Prostate gland (tissue), 2 donors: ENCODE results near the gene MTSS2.

Experiments used
- POLR2A ChIP-seq: fragments of 450-650 bp; IDR thresholded peaks from one replicate; pipeline ENCODE4 v1.6.1; 2016; ENCODE audit warnings: antibody characterized with exemption, mild to moderate bottlenecking
- POLR2AphosphoS5 ChIP-seq: sonication (generic); formaldehyde crosslinking; IDR thresholded peaks from one replicate; pipeline ENCODE4 v1.6.1; 2017; ENCODE audit warnings: antibody characterized with exemption
- TF ChIP-seq, protein P1 (sequence below), 4 experiments: fragments of 200-600 bp in 2 of 4; fragments of 450-650 bp in 2 of 4; sonication (generic) in 2 of 4; IDR thresholded peaks; 1 replicate in 3 of 4; 2 replicates in 1 of 4; pipeline ENCODE4 v1.5.1; 2016 to 2019; ENCODE audit warnings: antibody characterized with exemption in 4 of 4, mild to moderate bottlenecking in 2 of 4, moderate library complexity in 2 of 4

DNA sequence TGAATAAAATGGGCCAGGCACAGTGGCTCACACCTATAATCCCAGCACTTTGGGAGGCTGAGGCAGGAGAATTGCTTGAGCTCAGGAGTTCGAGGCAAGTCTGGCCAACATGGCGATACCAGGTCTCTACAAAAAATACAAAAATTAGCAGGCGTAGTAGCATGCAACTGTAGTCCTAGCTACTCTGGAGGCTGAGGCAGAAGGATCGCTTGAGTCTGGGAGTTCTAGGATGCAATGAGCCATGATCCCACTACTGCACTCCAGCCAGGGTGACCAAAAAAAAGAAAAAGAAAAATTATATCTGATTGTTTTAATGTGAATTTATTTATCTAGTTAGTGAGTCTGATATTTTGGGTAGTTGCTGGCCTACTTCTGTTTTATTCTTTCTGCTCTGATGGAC, 32.4 kb downstream of the MTSS2 start:
- TF ChIP-seq POLR2AphosphoS5 (no peak), POLR2A (no peak)
- TF ChIP-seq, protein P1, sequence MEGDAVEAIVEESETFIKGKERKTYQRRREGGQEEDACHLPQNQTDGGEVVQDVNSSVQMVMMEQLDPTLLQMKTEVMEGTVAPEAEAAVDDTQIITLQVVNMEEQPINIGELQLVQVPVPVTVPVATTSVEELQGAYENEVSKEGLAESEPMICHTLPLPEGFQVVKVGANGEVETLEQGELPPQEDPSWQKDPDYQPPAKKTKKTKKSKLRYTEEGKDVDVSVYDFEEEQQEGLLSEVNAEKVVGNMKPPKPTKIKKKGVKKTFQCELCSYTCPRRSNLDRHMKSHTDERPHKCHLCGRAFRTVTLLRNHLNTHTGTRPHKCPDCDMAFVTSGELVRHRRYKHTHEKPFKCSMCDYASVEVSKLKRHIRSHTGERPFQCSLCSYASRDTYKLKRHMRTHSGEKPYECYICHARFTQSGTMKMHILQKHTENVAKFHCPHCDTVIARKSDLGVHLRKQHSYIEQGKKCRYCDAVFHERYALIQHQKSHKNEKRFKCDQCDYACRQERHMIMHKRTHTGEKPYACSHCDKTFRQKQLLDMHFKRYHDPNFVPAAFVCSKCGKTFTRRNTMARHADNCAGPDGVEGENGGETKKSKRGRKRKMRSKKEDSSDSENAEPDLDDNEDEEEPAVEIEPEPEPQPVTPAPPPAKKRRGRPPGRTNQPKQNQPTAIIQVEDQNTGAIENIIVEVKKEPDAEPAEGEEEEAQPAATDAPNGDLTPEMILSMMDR (IDR thresholded peaks at IDR 0.05), result no peak
